HCT116 (cell line): ENCODE results near the gene CES3. TPM values are rescaled to one million over a fixed set of nuclear protein-coding genes. Genes with fewer than 3 reads are reported as not detected.

ENCODE experiments used
- ATAC-seq: fragments of 200-7000 bp; cut with Tn5 transposase; 2 replicates; pipeline ENCODE4 v1.9.1; 2020; ENCODE audit warnings: mild to moderate bottlenecking, moderate library complexity
- BruUV-seq: library from RNA; stranded (reverse); fragments of 400-500 nt; replicated peaks from 2 replicates; lab custom pipeline; 2021; lab: Mats Ljungman, UMichigan
- CTCF ChIA-PET: fragments of 300-600 bp; sonication (Branson Sonifier 250); formaldehyde crosslinking; loops from one replicate; lab custom pipeline; 2021; ENCODE audit warnings: antibody characterized with exemption; lab: Charles Lee
- POLR2A ChIA-PET: fragments of 300-600, 350-600 bp; sonication (Branson Sonifier 250); formaldehyde crosslinking; loops from one replicate; lab custom pipeline; 2021; ENCODE audit warnings: antibody characterized with exemption; lab: Charles Lee
- RAD21 ChIA-PET, 2 experiments: fragments of 300-600 bp; sonication (Branson Sonifier 250); formaldehyde crosslinking; loops; one replicate each; lab custom pipeline; 2023; ENCODE audit warnings: low total read pairs in 2 of 2; ENCODE audit not compliant: uncharacterized antibody in 2 of 2, unreplicated experiment in 2 of 2, low non-redundant PET in 1 of 2; lab: Charles Lee
- DNase-seq: peaks from one replicate; pipeline ENCODE4 v3.0.0-alpha.2; 2010; ENCODE audit warnings: low read depth, low spot score
- H2AFZ ChIP-seq: fragments of 200-600 bp; shearing (Covaris generic), sonication (generic); 2 replicates; pipeline ENCODE4 v1.6.1; 2017; ENCODE audit warnings: low read depth, mixed run types, mixed read lengths, antibody characterized with exemption, low read length; ENCODE audit not compliant: poor library complexity, severe bottlenecking
- H3K27ac ChIP-seq: 2 replicates; pipeline ENCODE4 v1.5.1; 2012; ENCODE audit warnings: low read depth, low read length
- H3K27me3 ChIP-seq: fragments of 200-600 bp; sonication (generic); 2 replicates; pipeline ENCODE4 v1.6.1; 2016; ENCODE audit warnings: mixed run types, low read length, mixed read lengths; ENCODE audit not compliant: insufficient read depth
- H3K36me3 ChIP-seq, 2 experiments: fragments of 200-500 bp in 1 of 2; fragments of 200-600 bp in 1 of 2; sonication (Bioruptor generic) in 1 of 2; sonication (generic) in 1 of 2; 2 replicates each; pipeline versions ENCODE4 v1.5.1 to v1.6.1; 2014 to 2016; ENCODE audit warnings: low read length in 2 of 2, inconsistent platforms in 1 of 2, mixed read lengths in 1 of 2, mixed run types in 1 of 2; ENCODE audit not compliant: insufficient read depth in 2 of 2, control insufficient read depth in 1 of 2
- H3K4me1 ChIP-seq, 2 experiments: fragments of 200-600 bp in 1 of 2; sonication (generic) in 1 of 2; 2 replicates each; pipeline versions ENCODE4 v1.5.1 to v1.6.1; 2012 to 2017; ENCODE audit warnings: low read length in 2 of 2, inconsistent platforms in 1 of 2, mild to moderate bottlenecking in 1 of 2, mixed read lengths in 1 of 2, mixed run types in 1 of 2, moderate library complexity in 1 of 2; ENCODE audit not compliant: insufficient read depth in 2 of 2, control insufficient read depth in 1 of 2
- H3K4me2 ChIP-seq: fragments of 200-600 bp; sonication (generic); 2 replicates; pipeline ENCODE4 v1.6.1; 2017; ENCODE audit warnings: mixed run types, low read length, mixed read lengths
- H3K4me3 ChIP-seq, 2 experiments: fragments of 200-600 bp in 1 of 2; sonication (generic) in 1 of 2; replicated peaks in 1 of 2; 2 replicates each; pipeline ENCODE4 v1.5.1; 2011 to 2016; ENCODE audit warnings: low read length in 2 of 2, control low read depth in 1 of 2, low read depth in 1 of 2, mild to moderate bottlenecking in 1 of 2, mixed read lengths in 1 of 2, mixed run types in 1 of 2
- H3K79me2 ChIP-seq: fragments of 200-600 bp; sonication (generic); 2 replicates; pipeline ENCODE4 v1.6.1; 2017; ENCODE audit warnings: mild to moderate bottlenecking, mixed run types, low read length, moderate library complexity, mixed read lengths; ENCODE audit not compliant: insufficient read depth
- H3K9ac ChIP-seq: fragments of 200-600 bp; sonication (generic); 2 replicates; pipeline ENCODE4 v1.6.1; 2016; ENCODE audit warnings: low read length, mixed read lengths
- H3K9me2 ChIP-seq: fragments of 200-600 bp; sonication (generic), shearing (Covaris generic); 2 replicates; pipeline ENCODE4 v1.6.1; 2017; ENCODE audit warnings: mixed run types, mild to moderate bottlenecking, moderate library complexity; ENCODE audit not compliant: insufficient read depth
- H3K9me3 ChIP-seq, 2 experiments: fragments of 200-500 bp in 1 of 2; fragments of 200-600 bp in 1 of 2; sonication (Bioruptor generic) in 1 of 2; sonication (generic) in 1 of 2; 2 replicates each; pipeline ENCODE4 v1.6.1; 2014 to 2017; ENCODE audit warnings: low read length in 2 of 2, mixed read lengths in 2 of 2, inconsistent platforms in 1 of 2, low read depth in 1 of 2, mild to moderate bottlenecking in 1 of 2, mixed run types in 1 of 2, moderate library complexity in 1 of 2; ENCODE audit not compliant: control insufficient read depth in 1 of 2, insufficient read depth in 1 of 2
- H4K20me1 ChIP-seq: fragments of 200-600 bp; sonication (generic), shearing (Covaris generic); 2 replicates; pipeline ENCODE4 v1.6.1; 2017; ENCODE audit warnings: mixed run types, mild to moderate bottlenecking, moderate library complexity; ENCODE audit not compliant: insufficient read depth
- ELF1 ChIP-seq: IDR thresholded peaks from 2 replicates; pipeline ENCODE4 v1.6.1; 2012; ENCODE audit warnings: low read depth, borderline replicate concordance
- EZH2 ChIP-seq: fragments of 200-600 bp; sonication (generic); IDR thresholded peaks from 2 replicates; pipeline ENCODE4 v1.6.1; 2017; ENCODE audit warnings: antibody characterized with exemption, mixed run types
- RAD21 ChIP-seq: IDR thresholded peaks from 2 replicates; pipeline ENCODE4 v1.6.1; 2012; ENCODE audit warnings: low read depth, mild to moderate bottlenecking
- SP1 ChIP-seq: IDR thresholded peaks from 2 replicates; pipeline ENCODE4 v1.6.1; 2012; ENCODE audit warnings: low read depth
- YY1 ChIP-seq: IDR thresholded peaks from 2 replicates; pipeline ENCODE4 v1.6.1; 2011; ENCODE audit warnings: low read length, low read depth, moderate library complexity, mild to moderate bottlenecking; ENCODE audit not compliant: insufficient replicate concordance; ENCODE audit errors: extremely low read depth
- intact Hi-C: fragments of 100-400 bp; cut with micrococcal nuclease; formaldehyde crosslinking; loops from 2 replicates; pipeline ENCODE4 v1.10.0; 2022
- total RNA-seq: library from RNA; stranded (reverse); gene quantifications from one replicate; pipeline ENCODE4 v1.2.1, GENCODE V29; 2021; ENCODE audit not compliant: unreplicated experiment
- TF ChIP-seq, protein P1 (sequence below): IDR thresholded peaks from 2 replicates; pipeline ENCODE4 v1.6.1; 2012
- TF ChIP-seq, protein P2 (sequence below), 3 experiments: fragments of 200-600 bp in 1 of 3; sonication (generic) in 1 of 3; IDR thresholded peaks in 2 of 3; conservative IDR thresholded peaks in 1 of 3; 2 replicates each; pipeline ENCODE4 v1.5.1; 2012 to 2017; ENCODE audit warnings: low read depth in 2 of 3, low read length in 2 of 3, antibody characterized with exemption in 1 of 3, borderline replicate concordance in 1 of 3, control low read depth in 1 of 3, mild to moderate bottlenecking in 1 of 3, mixed read lengths in 1 of 3, mixed run types in 1 of 3, moderate library complexity in 1 of 3; ENCODE audit not compliant: insufficient read depth in 1 of 3

The CES3 gene
- total RNA-seq, 1 experiment from 2014 or later, result 10.8 TPM

DNA sequence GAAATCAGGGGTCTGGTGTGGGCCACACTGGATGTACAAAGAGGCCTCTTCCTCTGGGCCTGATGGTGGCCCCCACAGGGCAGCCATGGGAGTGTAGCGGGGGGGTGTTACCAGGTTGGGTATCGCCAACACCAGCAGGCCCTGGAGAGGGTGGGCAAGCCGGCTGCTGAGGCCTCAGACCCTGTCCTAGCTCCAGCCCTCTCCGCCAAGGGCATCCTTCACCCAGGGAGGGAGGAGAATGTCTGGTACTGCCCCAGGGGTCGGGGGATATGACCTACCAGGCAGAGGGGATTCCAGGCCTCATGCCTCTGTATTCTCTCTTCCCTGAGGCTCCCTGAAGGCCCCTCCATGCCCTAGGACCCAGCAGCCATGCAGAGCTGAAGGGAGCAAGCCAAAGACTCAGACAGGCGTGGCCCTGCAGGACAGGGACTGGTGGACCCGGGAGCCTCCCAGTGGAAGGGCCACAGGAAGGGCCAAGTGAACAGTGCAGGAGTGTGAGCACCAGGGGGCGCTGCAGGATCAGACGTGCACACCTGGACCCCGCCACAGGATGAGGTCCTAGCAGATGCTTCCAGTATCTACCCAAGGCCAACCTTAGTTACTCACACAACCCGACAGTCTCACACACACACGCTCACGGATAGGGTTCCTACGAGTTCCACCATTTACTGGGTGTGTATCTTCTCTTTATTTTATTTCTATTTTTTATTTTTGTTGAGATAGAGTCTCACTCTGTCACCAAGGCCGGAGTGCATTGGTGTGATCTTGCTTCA lies 16.5 kb downstream of the CES3 start:
- H3K36me3 ChIP-seq, result no peaks in the 10 kb centered on the region
- H3K4me2 ChIP-seq, result peak overlapping the region; percentile 33; the same call in 1 of the 2 replicates
- H4K20me1 ChIP-seq, result no peaks in the 10 kb centered on the region
- POLR2A ChIA-PET, result no interaction called here
- no peak overlapping the region for H2AFZ ChIP-seq
- no peak overlapping the region for H3K4me3 ChIP-seq
- H3K9me3 ChIP-seq, result no peaks in the 10 kb centered on the region
- H3K27me3 ChIP-seq, result no peaks in the 10 kb centered on the region
- no peak overlapping the region for H3K9ac ChIP-seq
- H3K79me2 ChIP-seq, result no peaks in the 10 kb centered on the region
- CTCF ChIA-PET, result no interaction called here
- no TSS peak for BruUV-seq
- H3K4me1 ChIP-seq, result peaks cover 15 to 34% of the 10 kb centered on the region in 2 experiments
- H3K9me2 ChIP-seq, result no peaks in the 10 kb centered on the region
- H3K27ac ChIP-seq, result no peak overlapping the region
- intact Hi-C loops, result loop anchor here (1.0 to 2.0 kb wide), 4 partner anchors 38 to 208 kb away; no protein-coding TSS in a partner anchor
- DNase-seq, result peak; percentile 60
- RAD21 ChIA-PET, result no interaction called here
- TF ChIP-seq SP1 (no peak), ELF1 (no peak), EZH2 (no peak), RAD21 (peak; percentile 99), YY1 (no peak)
- TF ChIP-seq, protein P1, sequence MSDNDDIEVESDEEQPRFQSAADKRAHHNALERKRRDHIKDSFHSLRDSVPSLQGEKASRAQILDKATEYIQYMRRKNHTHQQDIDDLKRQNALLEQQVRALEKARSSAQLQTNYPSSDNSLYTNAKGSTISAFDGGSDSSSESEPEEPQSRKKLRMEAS, result no peak
- TF ChIP-seq, protein P2, sequence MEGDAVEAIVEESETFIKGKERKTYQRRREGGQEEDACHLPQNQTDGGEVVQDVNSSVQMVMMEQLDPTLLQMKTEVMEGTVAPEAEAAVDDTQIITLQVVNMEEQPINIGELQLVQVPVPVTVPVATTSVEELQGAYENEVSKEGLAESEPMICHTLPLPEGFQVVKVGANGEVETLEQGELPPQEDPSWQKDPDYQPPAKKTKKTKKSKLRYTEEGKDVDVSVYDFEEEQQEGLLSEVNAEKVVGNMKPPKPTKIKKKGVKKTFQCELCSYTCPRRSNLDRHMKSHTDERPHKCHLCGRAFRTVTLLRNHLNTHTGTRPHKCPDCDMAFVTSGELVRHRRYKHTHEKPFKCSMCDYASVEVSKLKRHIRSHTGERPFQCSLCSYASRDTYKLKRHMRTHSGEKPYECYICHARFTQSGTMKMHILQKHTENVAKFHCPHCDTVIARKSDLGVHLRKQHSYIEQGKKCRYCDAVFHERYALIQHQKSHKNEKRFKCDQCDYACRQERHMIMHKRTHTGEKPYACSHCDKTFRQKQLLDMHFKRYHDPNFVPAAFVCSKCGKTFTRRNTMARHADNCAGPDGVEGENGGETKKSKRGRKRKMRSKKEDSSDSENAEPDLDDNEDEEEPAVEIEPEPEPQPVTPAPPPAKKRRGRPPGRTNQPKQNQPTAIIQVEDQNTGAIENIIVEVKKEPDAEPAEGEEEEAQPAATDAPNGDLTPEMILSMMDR (IDR thresholded peaks at IDR 0.05 in 2 of 3, conservative IDR thresholded peaks at IDR 0.05 in 1 of 3; ENCODE audit: borderline replicate concordance in 1 of 3, insufficient read depth in 1 of 3, low read depth in 2 of 3, low read length in 2 of 3), result peak; percentile 92 to 97 (median 94)
- TF ChIP-seq, all 23 proteins: peak for 2
- ATAC-seq, result peak; percentile 97
